H9 (cell line): ENCODE measurements around the gene KAT14. TPM values are rescaled to one million over a fixed set of nuclear protein-coding genes. Genes with fewer than 3 reads are reported as not detected.

ENCODE experiments used
- DNase-seq: peaks from one replicate; pipeline ENCODE4 v3.0.0-alpha.2; 2017
- H2AFZ ChIP-seq: one replicate; pipeline ENCODE4 v1.6.1; 2013; ENCODE audit warnings: mild to moderate bottlenecking, low read length, control low read depth, moderate library complexity
- H2AK5ac ChIP-seq: 2 replicates; pipeline ENCODE4 v1.6.1; 2013; ENCODE audit warnings: low read length, control low read depth, mixed read lengths; ENCODE audit not compliant: insufficient read length
- H2BK120ac ChIP-seq: one replicate; pipeline ENCODE4 v1.6.1; 2013; ENCODE audit warnings: low read depth, mild to moderate bottlenecking, low read length, control low read depth, inconsistent platforms; ENCODE audit not compliant: poor library complexity, severe bottlenecking
- H2BK12ac ChIP-seq: 2 replicates; pipeline ENCODE4 v1.6.1; 2013; ENCODE audit warnings: low read length, control low read depth, mixed read lengths, low read depth; ENCODE audit not compliant: insufficient read length
- H2BK15ac ChIP-seq: 2 replicates; pipeline ENCODE4 v1.6.1; 2013; ENCODE audit warnings: low read depth, low read length, control low read depth
- H2BK20ac ChIP-seq: one replicate; pipeline ENCODE4 v1.6.1; 2013; ENCODE audit warnings: low read depth, mild to moderate bottlenecking, low read length, control low read depth, inconsistent platforms; ENCODE audit not compliant: poor library complexity, severe bottlenecking
- H2BK5ac ChIP-seq: 2 replicates; pipeline ENCODE4 v1.6.1; 2013; ENCODE audit warnings: low read length, control low read depth, mixed read lengths; ENCODE audit not compliant: insufficient read length
- H3K14ac ChIP-seq: 2 replicates; pipeline ENCODE4 v1.6.1; 2013; ENCODE audit warnings: low read length, control low read depth; ENCODE audit not compliant: insufficient read depth
- H3K18ac ChIP-seq: 2 replicates; pipeline ENCODE4 v1.6.1; 2013; ENCODE audit warnings: low read depth, mild to moderate bottlenecking, mixed read lengths, low read length, control low read depth; ENCODE audit not compliant: insufficient read length
- H3K23ac ChIP-seq: 2 replicates; pipeline ENCODE4 v1.6.1; 2013; ENCODE audit warnings: low read length, control low read depth, mixed read lengths, low read depth; ENCODE audit not compliant: insufficient read length
- H3K23me2 ChIP-seq: 2 replicates; pipeline ENCODE4 v1.6.1; 2013; ENCODE audit warnings: low read depth, mild to moderate bottlenecking, mixed read lengths, low read length, control low read depth; ENCODE audit not compliant: insufficient read length, poor library complexity, severe bottlenecking
- H3K27ac ChIP-seq: 2 replicates; pipeline ENCODE4 v1.5.1; 2013; ENCODE audit warnings: low read length, control low read depth, mixed read lengths, low read depth; ENCODE audit not compliant: insufficient read length
- H3K27me3 ChIP-seq: 2 replicates; pipeline ENCODE4 v1.6.1; 2013; ENCODE audit warnings: low read length, control low read depth, inconsistent platforms; ENCODE audit not compliant: insufficient read depth
- H3K4ac ChIP-seq: 2 replicates; pipeline ENCODE4 v1.6.1; 2013; ENCODE audit warnings: low read depth, mild to moderate bottlenecking, control low read depth, inconsistent platforms, low read length, moderate library complexity
- H3K4me1 ChIP-seq: 2 replicates; pipeline ENCODE4 v1.6.1; 2013; ENCODE audit warnings: low read length, control low read depth, inconsistent platforms; ENCODE audit not compliant: insufficient read depth
- H3K4me2 ChIP-seq: 2 replicates; pipeline ENCODE4 v1.6.1; 2013; ENCODE audit warnings: low read length, control low read depth, mixed read lengths; ENCODE audit not compliant: insufficient read length, insufficient read depth
- H3K56ac ChIP-seq: 2 replicates; pipeline ENCODE4 v1.6.1; 2013; ENCODE audit warnings: low read depth, mild to moderate bottlenecking, mixed read lengths, low read length, control low read depth; ENCODE audit not compliant: insufficient read length
- H3K79me1 ChIP-seq: 2 replicates; pipeline ENCODE4 v1.6.1; 2013; ENCODE audit warnings: low read depth, mild to moderate bottlenecking, moderate library complexity, low read length, control low read depth, inconsistent platforms; ENCODE audit not compliant: insufficient read depth, poor library complexity, severe bottlenecking
- H3K79me2 ChIP-seq: 2 replicates; pipeline ENCODE4 v1.6.1; 2013; ENCODE audit warnings: low read length, control low read depth, inconsistent platforms; ENCODE audit not compliant: insufficient read depth
- H3K9ac ChIP-seq: 2 replicates; pipeline ENCODE4 v1.6.1; 2013; ENCODE audit warnings: low read length, control low read depth, mixed read lengths; ENCODE audit not compliant: insufficient read length; ENCODE audit errors: extremely low read depth
- H3K9me3 ChIP-seq: one replicate; pipeline ENCODE4 v1.6.1; 2013; ENCODE audit warnings: low read depth, low read length, inconsistent platforms; ENCODE audit not compliant: control insufficient read depth
- H3T11ph ChIP-seq: one replicate; pipeline ENCODE4 v1.6.1; 2013; ENCODE audit warnings: mild to moderate bottlenecking, low read length, control low read depth, inconsistent platforms
- H4K20me1 ChIP-seq: one replicate; pipeline ENCODE4 v1.6.1; 2013; ENCODE audit not compliant: control insufficient read depth, insufficient read length, insufficient read depth
- H4K5ac ChIP-seq: 2 replicates; pipeline ENCODE4 v1.6.1; 2013; ENCODE audit warnings: low read depth, mild to moderate bottlenecking, mixed read lengths, low read length, control low read depth; ENCODE audit not compliant: insufficient read length
- H4K8ac ChIP-seq: replicated peaks from 2 replicates; pipeline ENCODE4 v1.6.1; 2013; ENCODE audit warnings: low read length, control low read depth, mixed read lengths, low read depth; ENCODE audit not compliant: insufficient read length
- H4K91ac ChIP-seq: 2 replicates; pipeline ENCODE4 v1.6.1; 2013; ENCODE audit warnings: low read depth, mild to moderate bottlenecking, moderate library complexity, mixed read lengths, low read length, control low read depth; ENCODE audit not compliant: insufficient read length
- H3K27ac Mint-ChIP-seq, 3 experiments: 2 replicates in 2 of 3; 3 replicates in 1 of 3; pipeline ENCODE4 v1.8.0; 2020 to 2021; ENCODE audit warnings: mixed read lengths in 3 of 3, mild to moderate bottlenecking in 1 of 3, moderate library complexity in 1 of 3
- H3K27me3 Mint-ChIP-seq: 2 replicates; pipeline ENCODE4 v1.8.0; 2021; ENCODE audit warnings: low read depth, mild to moderate bottlenecking, moderate library complexity, mixed read lengths
- H3K36me3 Mint-ChIP-seq, 3 experiments: 2 replicates in 2 of 3; 3 replicates in 1 of 3; pipeline ENCODE4 v1.8.0; 2020 to 2021; ENCODE audit warnings: low read depth in 3 of 3, mixed read lengths in 3 of 3; ENCODE audit not compliant: insufficient read depth in 1 of 3
- H3K4me1 Mint-ChIP-seq, 2 experiments: 2 replicates each; pipeline ENCODE4 v1.8.0; 2020; ENCODE audit warnings: mixed read lengths in 2 of 2
- H3K4me3 Mint-ChIP-seq, 2 experiments: 2 replicates in 1 of 2; 3 replicates in 1 of 2; pipeline ENCODE4 v1.8.0; 2020 to 2021; ENCODE audit warnings: mild to moderate bottlenecking in 2 of 2, mixed read lengths in 2 of 2, moderate library complexity in 1 of 2
- H3K9me3 Mint-ChIP-seq, 2 experiments: 2 replicates in 1 of 2; 3 replicates in 1 of 2; pipeline ENCODE4 v1.8.0; 2020; ENCODE audit warnings: mild to moderate bottlenecking in 2 of 2, mixed read lengths in 2 of 2, moderate library complexity in 1 of 2
- CTCF ChIP-seq: fragments of 200-600 bp; sonication (generic); conservative IDR thresholded peaks from 3 replicates; pipeline ENCODE4 v1.8.0; 2021; ENCODE audit warnings: antibody characterized with exemption, mild to moderate bottlenecking
- WGBS: extraction: QIAGEN DNeasy Blood & Tissue Kit; methylation state at CpG from one replicate; pipeline ENCODE4 v1.1.7; 2013; ENCODE audit warnings: missing lambda C conversion rate, low lambda C conversion rate, mixed read lengths; ENCODE audit not compliant: insufficient read length; ENCODE audit errors: extremely low coverage; 5-methylcytosine and 5-hydroxymethylcytosine counted together
- total RNA-seq: library from RNA; stranded (reverse); gene quantifications from 2 replicates; pipeline ENCODE4 v1.2.1, GENCODE V29; 2021

The KAT14 gene
- total RNA-seq, 1 experiment from 2014 or later, result 19.2 TPM

- Histone ChIP-seq H2AFZ (no peak overlapping the region), H3T11ph (peak overlapping the region; percentile 76), H3K79me2 (no peaks in the 10 kb centered on the region), H3K9me3 (no peaks in the 10 kb centered on the region), H3K79me1 (peaks cover 6% of the 10 kb centered on the region), H3K27me3 (no peaks in the 10 kb centered on the region), H4K91ac (no peak overlapping the region), H2BK15ac (0 out of 2 replicates have a peak overlapping the region, but pooled peaks have one; percentile 56), H4K5ac (peak overlapping the region; percentile 42), H3K9ac (no peak overlapping the region), H4K8ac (no peak overlapping the region), H3K23me2 (no peaks in the 10 kb centered on the region), H2BK20ac (no peak overlapping the region), H3K23ac (no peak overlapping the region), H2AK5ac (no peak overlapping the region), H2BK12ac (peak overlapping the region; percentile 23), H4K20me1 (no peaks in the 10 kb centered on the region), H2BK5ac (no peak overlapping the region), H2BK120ac (peak overlapping the region; percentile 86), H3K4ac (peak overlapping the region; percentile 47), H3K14ac (peak overlapping the region; percentile 84; the same call in 1 of the 2 replicates), H3K56ac (no peak overlapping the region), H3K4me1 (peaks cover 3% of the 10 kb centered on the region; the same call in 1 of the 2 replicates), H3K18ac (peak overlapping the region; percentile 72), H3K27ac (no peak overlapping the region), H3K4me2 (no peak overlapping the region)
- Mint-ChIP-seq H3K27ac (peak overlapping the region in 2 of 3 experiments; percentile 61 to 74; a peak in 3 of 7 replicates), H3K9me3 (no peaks in the 10 kb centered on the region), H3K4me3 (no peak overlapping the region), H3K4me1 (peaks cover 25 to 28% of the 10 kb centered on the region in 2 experiments), H3K36me3 (peaks cover 22 to 44% (median 39%) of the 10 kb centered on the region in 3 experiments; a peak in 6 of 7 replicates), H3K27me3 (no peaks in the 10 kb centered on the region)
- no peak for DNase-seq
- no CpG with 5 or more reads among the region's 1 CpG for WGBS
- no peak for TF ChIP-seq CTCF
Measured at GRCh38 chr20:18166950-18167349, 29.3 kb downstream of the KAT14 start.
